Measurements from ENCODE around the gene PODXL2.
"Not testable (repeated sequence)": the region's sequence is repeated elsewhere in the genome, so short reads cannot be mapped to it uniquely, and the experiment has no call there.

The PODXL2 gene

DNA sequence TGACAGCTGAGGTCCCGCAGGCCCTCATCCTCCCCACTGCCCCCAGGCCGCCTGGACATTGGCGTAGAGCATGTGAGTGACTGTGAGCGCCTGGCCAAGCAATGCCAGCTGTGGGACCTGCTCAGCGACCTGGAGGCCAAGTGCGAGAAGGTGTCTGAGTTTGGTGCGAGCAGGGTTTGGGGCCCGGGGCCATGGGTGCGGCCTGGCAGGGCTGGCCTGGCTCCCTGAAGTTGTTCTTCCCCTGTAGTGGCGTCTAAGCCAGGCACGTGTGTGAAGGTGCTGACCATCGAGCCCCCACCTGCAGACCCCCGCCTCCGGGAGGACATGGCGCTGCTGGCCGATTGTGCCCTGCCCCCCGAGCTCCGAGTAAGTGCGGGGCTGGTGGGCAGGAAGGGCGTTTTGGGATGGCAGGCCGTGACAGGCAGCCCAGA lies 48.0 kb downstream of the PODXL2 start:
- DNase-seq = no peak

DNA sequence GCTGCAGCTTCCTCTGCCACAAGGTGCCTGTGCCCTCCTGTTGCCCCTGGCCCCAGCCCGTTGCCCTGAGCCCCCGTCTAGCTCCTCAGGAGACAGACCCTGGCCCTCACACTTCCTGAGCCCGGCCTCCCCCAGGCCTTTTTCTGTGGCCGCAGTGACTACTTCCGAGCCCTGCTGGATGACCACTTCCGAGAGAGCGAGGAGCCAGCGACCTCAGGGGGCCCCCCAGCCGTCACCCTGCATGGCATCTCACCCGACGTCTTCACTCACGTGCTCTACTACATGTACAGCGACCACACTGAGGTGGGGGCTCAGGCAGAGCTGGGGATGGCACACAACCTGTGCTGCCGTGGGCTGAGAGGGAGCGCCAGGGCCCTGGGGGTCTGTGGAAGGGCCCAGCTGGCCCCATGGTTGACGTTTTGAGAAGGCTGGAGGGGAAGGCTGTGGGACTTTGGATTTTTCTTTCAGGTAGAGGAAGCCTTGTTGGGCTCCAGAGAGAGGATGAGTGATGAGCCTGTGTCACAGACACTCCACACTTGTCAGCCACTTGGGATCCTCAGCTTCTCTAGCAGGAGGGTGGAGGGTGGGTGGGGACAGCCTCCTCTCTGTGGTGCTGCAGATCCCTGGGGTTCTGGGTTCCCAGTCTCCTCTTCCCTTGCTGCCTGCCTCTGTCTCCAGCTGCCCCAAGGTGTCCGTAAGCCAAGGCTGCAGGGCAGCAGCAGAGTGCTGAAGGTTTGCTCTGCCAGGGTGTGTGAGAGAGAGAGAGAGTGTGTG lies 48.7 kb downstream of the PODXL2 start:
- DNase-seq = no peak

DNA sequence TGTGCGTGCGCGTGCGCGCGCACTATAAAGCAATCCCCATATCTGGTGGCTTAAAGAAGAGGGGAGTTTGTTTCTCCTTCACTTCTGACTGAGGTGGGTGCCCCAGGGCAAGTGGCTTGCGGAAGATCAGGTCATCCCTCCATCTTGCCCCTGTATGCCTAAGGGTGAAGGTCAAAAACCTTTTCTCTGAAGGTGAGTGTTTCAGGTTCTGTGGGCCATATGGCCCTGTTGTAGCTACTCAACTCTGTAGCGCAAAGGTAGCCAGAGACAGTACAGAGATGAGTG lies 49.3 kb downstream of the PODXL2 start:
- no peak for DNase-seq

DNA sequence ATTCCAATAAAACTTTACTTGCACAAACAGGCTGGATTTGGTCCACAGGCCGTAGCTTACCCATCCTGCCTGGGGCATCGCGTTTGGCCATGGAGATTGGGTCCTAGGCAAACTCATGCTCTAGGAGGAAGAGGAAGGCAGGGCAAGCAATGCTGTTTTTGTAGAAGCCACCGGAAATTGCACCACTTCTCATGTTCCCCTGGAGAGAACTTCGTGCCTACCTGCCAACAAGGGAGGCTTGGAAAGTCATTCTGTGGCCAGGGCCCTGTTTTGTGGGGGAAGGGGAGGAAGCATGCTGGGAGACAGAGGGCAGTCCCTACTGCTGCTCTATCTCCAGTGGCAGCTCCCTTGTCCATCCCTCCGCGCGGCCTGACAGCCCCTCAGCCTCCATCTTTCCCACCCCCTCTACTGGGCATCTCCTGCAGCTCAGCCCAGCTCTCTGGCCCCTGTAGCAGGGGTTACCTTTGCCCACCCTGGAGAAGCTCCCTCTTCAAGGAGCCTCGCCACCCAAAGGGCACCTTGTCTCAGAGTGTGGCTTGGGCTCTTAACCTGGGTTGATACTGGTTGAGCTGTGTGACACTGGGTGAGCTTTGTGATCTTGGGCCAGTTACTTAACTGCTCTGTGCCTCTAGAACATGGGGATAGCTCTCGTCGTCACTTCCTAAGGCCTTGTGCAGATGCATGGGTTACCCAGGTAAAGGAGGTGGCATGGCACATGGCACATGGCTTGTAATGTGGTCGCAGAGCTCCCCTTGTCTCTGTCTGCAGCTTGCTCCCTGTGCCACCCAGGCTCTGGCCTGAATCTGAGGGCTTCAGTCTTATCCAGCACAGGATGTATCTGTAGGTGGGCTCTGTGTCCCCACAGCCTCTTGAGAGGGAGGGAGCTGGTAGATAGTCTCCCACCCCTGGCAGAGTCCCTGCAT lies 49.9 kb downstream of the PODXL2 start:
- no peak for DNase-seq

GRCh38 chr3:127679534-127680145 lies 50.7 kb downstream of the PODXL2 start:
- DNase-seq = no peak

GRCh38 chr3:127680146-127680661 lies 51.2 kb downstream of the PODXL2 start:
- DNase-seq = no peak

GRCh38 chr3:127680798-127681221 lies 51.8 kb downstream of the PODXL2 start:
- DNase-seq = no peak

DNA sequence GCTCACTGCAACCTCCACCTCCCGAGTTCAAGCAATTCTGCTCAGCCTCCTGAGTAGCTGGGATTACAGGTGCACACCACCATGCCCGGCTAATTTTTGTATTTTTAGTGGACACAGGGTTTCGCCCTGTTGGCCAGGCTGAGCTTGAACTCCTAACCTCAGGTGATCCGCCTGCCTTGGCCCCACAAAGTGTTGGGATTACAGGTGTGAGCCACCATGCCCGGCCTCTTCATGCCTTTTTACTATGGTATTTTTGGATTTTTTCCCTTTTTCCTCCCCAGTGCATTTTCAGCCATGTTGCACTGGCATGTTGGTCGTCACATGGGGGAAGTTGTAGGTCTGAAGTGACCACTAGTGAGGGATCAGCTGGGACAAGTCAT lies 53.2 kb downstream of the PODXL2 start:
- DNase-seq = not testable (repeated sequence)

- DNase-seq = no peak
Observed at GRCh38 chr3:127682561-127682960, 53.6 kb downstream of the PODXL2 start.

DNA sequence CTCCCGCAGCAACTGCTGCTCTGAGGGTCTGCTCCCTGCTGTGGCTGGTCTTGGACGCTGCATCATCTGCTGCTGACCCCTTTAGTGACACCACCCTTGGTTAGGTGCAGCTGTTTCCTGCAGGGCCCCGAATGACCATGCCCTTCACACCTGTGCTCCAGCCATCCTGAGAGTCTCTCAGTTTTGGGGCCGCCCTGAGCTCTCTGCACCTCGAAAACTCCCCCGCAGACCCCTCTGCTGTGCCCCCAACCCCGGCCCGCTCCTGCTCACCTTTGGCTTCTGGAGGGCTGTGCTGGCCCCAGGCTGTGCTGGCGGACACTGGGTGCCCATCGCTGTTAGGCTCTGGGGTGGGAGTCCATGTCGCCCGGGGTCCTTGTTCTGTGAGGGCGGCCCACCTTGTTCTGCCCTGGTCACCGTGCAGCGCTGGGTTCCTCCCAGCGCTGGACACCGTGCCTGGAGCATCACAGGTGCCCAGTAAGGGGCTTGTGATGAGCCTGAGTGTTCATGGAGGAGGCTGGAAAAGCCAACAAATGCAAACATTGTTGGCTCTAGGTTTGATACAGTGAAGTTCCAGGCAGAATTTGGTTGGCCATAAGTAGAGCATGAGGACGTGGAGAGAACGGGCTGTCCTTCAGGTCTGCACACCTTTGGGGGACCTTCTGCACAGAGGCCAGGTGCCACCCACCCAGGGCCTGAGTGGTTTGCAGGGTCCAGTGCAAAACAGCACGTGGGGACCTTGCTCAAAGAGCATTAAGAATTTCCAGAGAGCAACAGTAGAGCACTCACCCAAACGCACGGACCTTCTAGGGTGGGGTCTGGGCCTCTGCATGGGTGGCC lies 56.1 kb downstream of the PODXL2 start:
- DNase-seq = no peak

DNA sequence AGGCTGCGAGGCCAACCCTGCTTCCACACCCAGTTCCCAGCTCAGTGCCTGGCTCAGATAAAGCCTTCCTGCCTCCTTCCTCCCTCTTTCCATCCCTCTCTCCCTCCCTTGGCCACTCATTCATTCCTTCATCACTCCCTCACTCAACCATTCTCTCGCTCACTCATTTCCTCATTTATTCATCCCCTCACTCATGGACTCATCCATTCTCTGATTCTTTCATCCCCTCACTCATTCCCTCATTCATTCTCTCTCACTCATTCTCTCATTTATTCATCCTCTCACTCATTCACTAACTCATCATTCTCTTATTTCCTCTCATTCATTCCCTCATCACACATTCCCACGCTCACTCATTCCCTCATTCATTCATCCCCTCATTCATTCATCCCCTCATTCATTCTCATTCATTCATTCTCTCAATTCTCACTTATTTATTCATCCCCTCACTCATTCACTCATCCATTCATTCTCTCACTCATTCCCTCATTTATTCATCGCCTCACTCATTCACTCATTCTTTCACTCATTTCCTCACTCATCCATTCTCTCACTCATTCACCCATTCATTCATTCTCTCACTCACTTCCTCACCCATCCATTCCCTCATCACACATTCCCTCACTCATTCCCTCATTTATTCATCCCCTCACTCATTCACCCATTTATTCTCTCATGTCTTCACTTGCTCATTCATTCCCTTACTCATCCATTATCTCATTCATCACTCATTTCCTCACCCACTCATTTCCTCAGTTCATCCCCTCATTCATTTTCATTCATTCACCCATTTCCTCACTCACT lies 56.9 kb downstream of the PODXL2 start:
- no peak for DNase-seq

- no peak for DNase-seq
Observed at GRCh38 chr3:127686512-127686894, 57.5 kb downstream of the PODXL2 start.

GRCh38 chr3:127687228-127687737 lies 58.3 kb downstream of the PODXL2 start:
- no peak for DNase-seq

DNA sequence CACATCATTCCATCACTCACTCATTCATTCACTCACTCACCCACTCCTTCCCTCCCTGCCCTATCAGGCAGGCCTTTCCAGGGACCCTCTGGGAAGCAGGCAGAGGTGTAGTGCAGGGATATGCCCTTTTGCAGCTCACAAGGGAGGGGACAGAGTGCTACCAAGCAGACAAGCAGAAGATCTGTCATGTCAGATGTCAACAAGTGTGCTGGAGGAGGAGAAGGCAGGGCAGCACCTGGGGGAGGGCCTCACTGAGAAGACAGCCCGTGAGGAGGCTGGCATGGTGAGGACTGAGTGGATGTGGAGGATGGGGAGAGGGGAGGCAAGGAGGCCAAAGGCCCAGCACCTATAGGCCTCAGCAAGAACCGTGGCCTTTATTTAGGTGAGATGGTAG lies 59.0 kb downstream of the PODXL2 start:
- no peak for DNase-seq

GRCh38 chr3:127688416-127689265 lies 59.7 kb downstream of the PODXL2 start:
- DNase-seq = no peak

GRCh38 chr3:127689266-127689860 lies 60.4 kb downstream of the PODXL2 start:
- no peak for DNase-seq

DNA sequence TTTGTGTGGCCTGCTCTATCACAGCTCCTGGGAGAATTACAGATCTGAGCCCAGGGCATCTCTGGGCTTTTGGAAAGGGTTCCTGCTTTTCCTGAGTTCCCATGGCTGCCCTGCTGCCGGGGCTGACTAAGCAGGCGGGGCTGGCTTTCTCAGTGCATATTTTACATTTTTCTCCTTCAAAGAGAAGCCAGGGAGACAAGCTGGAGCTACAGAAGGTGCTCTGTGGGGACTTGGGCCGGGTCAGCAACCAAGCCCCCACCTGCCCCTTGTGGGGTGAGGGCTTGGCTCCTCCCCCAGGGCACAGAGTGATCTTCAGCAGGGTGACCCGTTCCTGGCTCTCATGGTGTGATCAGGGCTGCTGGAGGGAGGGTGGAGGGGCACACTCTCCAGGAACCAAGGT lies 61.1 kb downstream of the PODXL2 start:
- no peak for DNase-seq

DNA sequence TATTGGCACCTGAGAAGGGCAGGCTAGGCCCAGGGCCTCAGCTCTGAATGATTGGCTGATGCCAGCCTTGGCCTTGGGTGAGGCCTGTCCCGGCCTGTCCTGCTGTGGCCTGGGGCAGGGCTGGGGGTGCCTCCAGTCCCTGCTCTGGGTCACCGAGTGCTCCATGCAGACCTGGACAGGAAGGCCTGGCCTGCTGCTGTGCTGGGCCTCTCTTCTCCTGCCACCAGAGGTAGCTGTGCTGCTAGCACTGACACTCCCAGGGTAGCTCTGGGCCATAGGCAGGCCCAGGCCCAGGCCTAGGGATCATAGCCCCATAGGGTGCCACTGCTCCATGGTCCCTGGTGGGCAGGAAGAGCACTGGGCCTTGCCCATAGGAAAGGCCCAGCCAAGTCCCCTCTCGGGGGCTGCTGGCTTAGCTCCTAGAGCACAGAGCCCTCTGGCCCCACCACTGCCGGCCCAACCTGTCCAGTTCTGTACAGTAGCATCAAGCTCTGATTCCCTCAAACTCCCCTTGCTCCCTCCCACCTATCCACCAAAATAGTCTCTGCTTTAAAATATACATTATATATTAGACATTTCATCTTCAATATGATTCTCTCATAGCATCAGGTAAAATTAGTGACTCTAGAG lies 62.0 kb downstream of the PODXL2 start:
- DNase-seq = peak; percentile 56

DNA sequence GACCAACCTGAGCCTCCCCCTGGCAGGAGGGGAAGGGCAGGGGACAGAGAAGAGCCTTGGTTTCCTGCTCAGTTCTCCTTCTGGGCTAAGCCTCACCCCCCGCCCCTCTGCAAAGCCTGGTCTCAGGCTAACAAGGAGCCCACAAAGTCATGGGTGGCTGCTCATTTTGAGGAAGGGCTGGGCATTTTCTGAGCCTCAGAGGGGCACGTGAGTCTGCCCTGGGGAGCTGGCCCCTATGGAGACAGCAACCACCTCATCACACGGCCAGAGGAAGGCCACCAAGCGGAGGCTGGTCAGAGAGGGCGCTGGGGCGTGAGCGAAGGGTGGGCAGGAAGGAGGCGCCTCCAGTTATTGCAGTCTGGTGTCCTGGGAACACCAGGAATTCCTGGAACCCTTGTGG lies 62.5 kb downstream of the PODXL2 start:
- DNase-seq = no peak

GRCh38 chr3:127691974-127692373 lies 63.0 kb downstream of the PODXL2 start:
- DNase-seq = no peak
